ENCODE measurements around the gene GNG5. TPM values are rescaled to one million over a fixed set of nuclear protein-coding genes. Genes with fewer than 3 reads are reported as not detected.

Gene GNG5
- total and polyA plus RNA-seq, 4 donors, result 11.4 to 229 (median 53.3) TPM

- TF ChIP-seq, protein P1, sequence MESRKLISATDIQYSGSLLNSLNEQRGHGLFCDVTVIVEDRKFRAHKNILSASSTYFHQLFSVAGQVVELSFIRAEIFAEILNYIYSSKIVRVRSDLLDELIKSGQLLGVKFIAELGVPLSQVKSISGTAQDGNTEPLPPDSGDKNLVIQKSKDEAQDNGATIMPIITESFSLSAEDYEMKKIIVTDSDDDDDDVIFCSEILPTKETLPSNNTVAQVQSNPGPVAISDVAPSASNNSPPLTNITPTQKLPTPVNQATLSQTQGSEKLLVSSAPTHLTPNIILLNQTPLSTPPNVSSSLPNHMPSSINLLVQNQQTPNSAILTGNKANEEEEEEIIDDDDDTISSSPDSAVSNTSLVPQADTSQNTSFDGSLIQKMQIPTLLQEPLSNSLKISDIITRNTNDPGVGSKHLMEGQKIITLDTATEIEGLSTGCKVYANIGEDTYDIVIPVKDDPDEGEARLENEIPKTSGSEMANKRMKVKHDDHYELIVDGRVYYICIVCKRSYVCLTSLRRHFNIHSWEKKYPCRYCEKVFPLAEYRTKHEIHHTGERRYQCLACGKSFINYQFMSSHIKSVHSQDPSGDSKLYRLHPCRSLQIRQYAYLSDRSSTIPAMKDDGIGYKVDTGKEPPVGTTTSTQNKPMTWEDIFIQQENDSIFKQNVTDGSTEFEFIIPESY (IDR thresholded peaks at IDR 0.05), result no peak
- TF ChIP-seq EGR1 (IDR thresholded peaks at IDR 0.05; ENCODE audit: low read depth in 2 of 2) (no peak), SP1 (IDR thresholded peaks at IDR 0.05) (no peak), CTCF (IDR thresholded peaks at IDR 0.05; ENCODE audit: low read depth, low read length, missing input control) (no peak), RAD21 (IDR thresholded peaks at IDR 0.05) (no peak), JUND (IDR thresholded peaks at IDR 0.05) (no peak), GABPA (IDR thresholded peaks at IDR 0.05 in 1 of 2, conservative IDR thresholded peaks at IDR 0.05 in 1 of 2) (no peak), TAF1 (conservative IDR thresholded peaks at IDR 0.05) (no peak), YY1 (IDR thresholded peaks at IDR 0.05) (no peak), MAX (IDR thresholded peaks at IDR 0.05) (no peak), RXRA (IDR thresholded peaks at IDR 0.05) (no peak), FOXA2 (IDR thresholded peaks at IDR 0.05) (no peak), FOXA1 (IDR thresholded peaks at IDR 0.05) (no peak), HNF4G (IDR thresholded peaks at IDR 0.05) (no peak), HNF4A (conservative IDR thresholded peaks at IDR 0.05) (no peak), NR2F2 (IDR thresholded peaks at IDR 0.05) (no peak)
- TF ChIP-seq, protein P2, sequence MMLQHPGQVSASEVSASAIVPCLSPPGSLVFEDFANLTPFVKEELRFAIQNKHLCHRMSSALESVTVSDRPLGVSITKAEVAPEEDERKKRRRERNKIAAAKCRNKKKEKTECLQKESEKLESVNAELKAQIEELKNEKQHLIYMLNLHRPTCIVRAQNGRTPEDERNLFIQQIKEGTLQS (IDR thresholded peaks at IDR 0.05), result no peak
- TF ChIP-seq, protein P3, sequence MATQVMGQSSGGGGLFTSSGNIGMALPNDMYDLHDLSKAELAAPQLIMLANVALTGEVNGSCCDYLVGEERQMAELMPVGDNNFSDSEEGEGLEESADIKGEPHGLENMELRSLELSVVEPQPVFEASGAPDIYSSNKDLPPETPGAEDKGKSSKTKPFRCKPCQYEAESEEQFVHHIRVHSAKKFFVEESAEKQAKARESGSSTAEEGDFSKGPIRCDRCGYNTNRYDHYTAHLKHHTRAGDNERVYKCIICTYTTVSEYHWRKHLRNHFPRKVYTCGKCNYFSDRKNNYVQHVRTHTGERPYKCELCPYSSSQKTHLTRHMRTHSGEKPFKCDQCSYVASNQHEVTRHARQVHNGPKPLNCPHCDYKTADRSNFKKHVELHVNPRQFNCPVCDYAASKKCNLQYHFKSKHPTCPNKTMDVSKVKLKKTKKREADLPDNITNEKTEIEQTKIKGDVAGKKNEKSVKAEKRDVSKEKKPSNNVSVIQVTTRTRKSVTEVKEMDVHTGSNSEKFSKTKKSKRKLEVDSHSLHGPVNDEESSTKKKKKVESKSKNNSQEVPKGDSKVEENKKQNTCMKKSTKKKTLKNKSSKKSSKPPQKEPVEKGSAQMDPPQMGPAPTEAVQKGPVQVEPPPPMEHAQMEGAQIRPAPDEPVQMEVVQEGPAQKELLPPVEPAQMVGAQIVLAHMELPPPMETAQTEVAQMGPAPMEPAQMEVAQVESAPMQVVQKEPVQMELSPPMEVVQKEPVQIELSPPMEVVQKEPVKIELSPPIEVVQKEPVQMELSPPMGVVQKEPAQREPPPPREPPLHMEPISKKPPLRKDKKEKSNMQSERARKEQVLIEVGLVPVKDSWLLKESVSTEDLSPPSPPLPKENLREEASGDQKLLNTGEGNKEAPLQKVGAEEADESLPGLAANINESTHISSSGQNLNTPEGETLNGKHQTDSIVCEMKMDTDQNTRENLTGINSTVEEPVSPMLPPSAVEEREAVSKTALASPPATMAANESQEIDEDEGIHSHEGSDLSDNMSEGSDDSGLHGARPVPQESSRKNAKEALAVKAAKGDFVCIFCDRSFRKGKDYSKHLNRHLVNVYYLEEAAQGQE (IDR thresholded peaks at IDR 0.05), result no peak
- Histone ChIP-seq H3K36me3 (ENCODE audit: control insufficient read depth in 4 of 4, insufficient read depth in 3 of 4, low read depth in 1 of 4, low read length in 3 of 4) (no peaks in the 10 kb centered on the region), H3K27me3 (ENCODE audit: control insufficient read depth in 4 of 4, insufficient read depth in 4 of 4, low read length in 3 of 4) (peaks cover 0 to 3% (median 0%) of the 10 kb centered on the region in 4 donors), H3K4me1 (ENCODE audit: control insufficient read depth in 4 of 4, insufficient read depth in 4 of 4, low read length in 3 of 4) (no peaks in the 10 kb centered on the region), H3K4me3 (ENCODE audit: low read depth in 1 of 3, low read length in 3 of 3) (no peak overlapping the region), H3K27ac (ENCODE audit: low read depth in 1 of 2, low read length in 2 of 2) (no peak overlapping the region), H3K9me3 (ENCODE audit: control insufficient read depth in 4 of 4, low read length in 3 of 4) (no peaks in the 10 kb centered on the region), H3K9ac (ENCODE audit: low read depth in 1 of 2, low read length in 2 of 2) (no peak overlapping the region)
- 56% methylated on average over 1 of the region's 1 CpG for WGBS
- no peak for DNase-seq (ENCODE audit: low spot score)
Observed at GRCh38 chr1:84462118-84462517, 44.3 kb downstream of the GNG5 start.

Data from liver (tissue), 9 donors.